K562 (cell line): Measurements from ENCODE around the gene FGGY. TPM values are rescaled to one million over a fixed set of nuclear protein-coding genes. Genes with fewer than 3 reads are reported as not detected.

ENCODE experiments used
- ATAC-seq: fragments of 200-7000 bp; cut with Tn5 transposase; 3 replicates; pipeline ENCODE4 v1.9.1; 2020; ENCODE audit warnings: moderate library complexity
- BruUV-seq: library from RNA; stranded (reverse); fragments of 400-500 nt; replicated peaks from 2 replicates; lab custom pipeline; 2021; lab: Mats Ljungman, UMichigan
- CTCF ChIA-PET: fragments of 300-600 bp; formaldehyde crosslinking; extraction: SDS; loops from one replicate; lab custom pipeline; 2021; ENCODE audit warnings: low intra/inter-chr PET ratio; lab: Yijun Ruan, JAX
- POLR2A ChIA-PET: fragments of 300-600, 350-650 bp; sonication (Branson Sonifier 250); formaldehyde crosslinking; extraction: SDS; loops from one replicate; lab custom pipeline; 2021; ENCODE audit warnings: antibody characterized with exemption, inconsistent platforms; lab: Yijun Ruan, JAX
- DNase-seq, 4 experiments: peaks; one replicate each; pipeline versions ENCODE4 v3.0.0 to v3.0.0-alpha.2; 2011 to 2018; ENCODE audit warnings: low spot score in 3 of 4, mixed read lengths in 3 of 4; ENCODE audit errors: extremely low read depth in 1 of 4
- FAIRE-seq: peaks from 2 replicates; lab custom pipeline; 2011; peaks lifted over from hg19 to GRCh38; lab: Jason Lieb, UNC
- H2AFZ ChIP-seq: 2 replicates; pipeline ENCODE4 v1.6.0; 2011; ENCODE audit warnings: low read depth, low read length, control low read depth, inconsistent platforms
- H3K27ac ChIP-seq: fragments of 200-600 bp; 3 replicates; pipeline ENCODE4 v1.8.0; 2011; ENCODE audit warnings: low read depth, mild to moderate bottlenecking, control low read depth, inconsistent platforms, low read length, moderate library complexity, mixed read lengths; ENCODE audit errors: extremely low read depth
- H3K27me3 ChIP-seq, 2 experiments: fragments of 300-600 bp in 1 of 2; 2 replicates in 1 of 2; 3 replicates in 1 of 2; pipeline versions ENCODE4 v1.6.0 to v1.8.0; 2011; ENCODE audit warnings: inconsistent platforms in 2 of 2, low read length in 2 of 2, mild to moderate bottlenecking in 1 of 2, mixed read lengths in 1 of 2, moderate library complexity in 1 of 2; ENCODE audit not compliant: control insufficient read depth in 2 of 2, insufficient read depth in 2 of 2
- H3K36me3 ChIP-seq: fragments of 300-600 bp; 3 replicates; pipeline ENCODE4 v1.8.0; 2011; ENCODE audit warnings: mild to moderate bottlenecking, low read length, inconsistent platforms; ENCODE audit not compliant: control insufficient read depth, insufficient read depth
- H3K4me1 ChIP-seq, 2 experiments: fragments of 200-600 bp in 1 of 2; replicated peaks in 1 of 2; 2 replicates in 1 of 2; 3 replicates in 1 of 2; pipeline versions ENCODE4 v1.5.1 to v1.8.0; 2011; ENCODE audit warnings: inconsistent platforms in 2 of 2, low read length in 2 of 2, mild to moderate bottlenecking in 1 of 2, mixed read lengths in 1 of 2, moderate library complexity in 1 of 2; ENCODE audit not compliant: control insufficient read depth in 2 of 2, insufficient read depth in 2 of 2
- H3K4me2 ChIP-seq: 2 replicates; pipeline ENCODE4 v1.6.1; 2011; ENCODE audit warnings: low read length, control low read depth, inconsistent platforms, mixed read lengths; ENCODE audit not compliant: insufficient read depth
- H3K4me3 ChIP-seq: fragments of 200-600 bp; sonication (generic), shearing (Covaris generic); 2 replicates; pipeline ENCODE4 v1.5.1; 2016; ENCODE audit warnings: control low read depth, inconsistent platforms
- H3K79me2 ChIP-seq: fragments of 200-600 bp; 3 replicates; pipeline ENCODE4 v1.8.0; 2011; ENCODE audit warnings: low read length, inconsistent platforms; ENCODE audit not compliant: control insufficient read depth, insufficient read depth
- H3K9ac ChIP-seq, 2 experiments: 2 replicates each; pipeline versions ENCODE4 v1.6.0 to v1.6.1; 2011; ENCODE audit warnings: low read depth in 2 of 2, low read length in 2 of 2, control low read depth in 1 of 2, inconsistent platforms in 1 of 2, mild to moderate bottlenecking in 1 of 2, mixed read lengths in 1 of 2; ENCODE audit not compliant: insufficient read depth in 1 of 2
- H3K9me1 ChIP-seq: one replicate; pipeline ENCODE4 v1.6.0; 2011; ENCODE audit warnings: inconsistent platforms, mild to moderate bottlenecking, low read length, moderate library complexity; ENCODE audit not compliant: control insufficient read depth, insufficient read depth
- H3K9me3 ChIP-seq: replicated peaks from 2 replicates; pipeline ENCODE4 v1.5.1; 2011; ENCODE audit warnings: low read depth, low read length, inconsistent platforms; ENCODE audit not compliant: control insufficient read depth, insufficient read depth
- H4K20me1 ChIP-seq: replicated peaks from 2 replicates; pipeline ENCODE4 v1.6.1; 2011; ENCODE audit warnings: low read length, inconsistent platforms, mixed read lengths; ENCODE audit not compliant: control insufficient read depth, insufficient read depth
- CCNT2 ChIP-seq: IDR thresholded peaks from 2 replicates; pipeline ENCODE4 v1.6.1; 2011; ENCODE audit warnings: borderline replicate concordance, low read depth, mild to moderate bottlenecking, moderate library complexity, mixed read lengths, low read length; ENCODE audit not compliant: insufficient read length; ENCODE audit errors: extremely low read depth
- CREBBP ChIP-seq: IDR thresholded peaks from one replicate; pipeline ENCODE4 v1.6.1; 2012; ENCODE audit warnings: low read depth, mild to moderate bottlenecking, control low read depth, inconsistent platforms, low read length
- EP300 ChIP-seq: IDR thresholded peaks from 2 replicates; pipeline ENCODE4 v1.6.1; 2012; ENCODE audit warnings: low read length, improper control_type of control experiment
- PHF21A ChIP-seq: fragments of 450-650 bp; IDR thresholded peaks from 2 replicates; pipeline ENCODE4 v1.6.1; 2017; ENCODE audit warnings: low read depth, borderline replicate concordance
- SIN3A ChIP-seq, 2 experiments: fragments of 150-350 bp in 1 of 2; IDR thresholded peaks; 2 replicates each; pipeline ENCODE4 v1.6.1; 2011 to 2016; ENCODE audit warnings: borderline replicate concordance in 2 of 2, low read depth in 2 of 2, low read length in 2 of 2, mild to moderate bottlenecking in 2 of 2, moderate library complexity in 2 of 2; ENCODE audit not compliant: control insufficient read depth in 1 of 2
- SUPT5H ChIP-seq: fragments of 450-650 bp; IDR thresholded peaks from 2 replicates; pipeline ENCODE4 v1.6.1; 2016
- TCF3 ChIP-seq: sonication (generic); formaldehyde crosslinking; IDR thresholded peaks from 2 replicates; pipeline ENCODE4 v1.4.0; 2020; ENCODE audit warnings: mild to moderate bottlenecking, missing genetic modification reagents
- TEAD2 ChIP-seq: fragments of 450-650 bp; IDR thresholded peaks from 2 replicates; pipeline ENCODE4 v1.6.1; 2016; ENCODE audit warnings: missing genetic modification characterization, control low read depth, missing compliant biosample characterization
- ZBTB43 ChIP-seq: sonication (generic); formaldehyde crosslinking; IDR thresholded peaks from 2 replicates; pipeline ENCODE4 v1.8.0; 2023; ENCODE audit warnings: mild to moderate bottlenecking, missing genetic modification reagents
- ZKSCAN8 ChIP-seq: fragments of 200-800 bp; sonication (Bioruptor generic); IDR thresholded peaks from 2 replicates; pipeline ENCODE4 v1.6.1; 2016; ENCODE audit warnings: missing genetic modification characterization, missing compliant biosample characterization
- ZNF124 ChIP-seq: sonication (generic); formaldehyde crosslinking; IDR thresholded peaks from 2 replicates; pipeline ENCODE4 v1.8.1; 2022; ENCODE audit warnings: missing genetic modification reagents
- ZNF274 ChIP-seq: IDR thresholded peaks from 2 replicates; pipeline ENCODE4 v1.6.1; 2011; ENCODE audit warnings: low read depth, mild to moderate bottlenecking, low read length, moderate library complexity, borderline replicate concordance
- ZNF3 ChIP-seq: fragments of 250-450 bp; sonication (Bioruptor Pico); IDR thresholded peaks from 2 replicates; pipeline ENCODE4 v1.5.0; 2021; ENCODE audit warnings: mild to moderate bottlenecking, moderate library complexity
- ZSCAN29 ChIP-seq: fragments of 450-650 bp; IDR thresholded peaks from 2 replicates; pipeline ENCODE4 v1.6.1; 2017
- WGBS: fragments of 100-300 bp; shearing (Covaris generic); methylation state at CpG from one replicate; pipeline ENCODE4 v1.1.6; 2016; ENCODE audit warnings: low coverage, mixed read lengths; ENCODE audit not compliant: insufficient coverage; ENCODE audit errors: missing lambda C conversion rate; 5-methylcytosine and 5-hydroxymethylcytosine counted together
- in situ Hi-C: fragments of 300-500 bp; cut with MboI; formaldehyde crosslinking; loops from 4 replicates; pipeline ENCODE4 v1.15.0; 2018; ENCODE audit warnings: inconsistent platforms, mixed read lengths
- intact Hi-C: fragments of 100-400 bp; cut with micrococcal nuclease; formaldehyde crosslinking; loops from 2 replicates; pipeline ENCODE4 v1.14.2; 2022
- polyA plus RNA-seq, 8 experiments: library from polyadenylated mRNA; depleted of rRNA in 4 of 8; stranded (reverse) in 5 of 8; unstranded in 3 of 8; fragments of >200 nt; fragmentation: Nextera tagmentation in 2 of 8; fragmentation: Illumina TruSeq in 1 of 8; extraction: Ambion mirVana in 2 of 8; extraction: Trizol in 1 of 8; gene quantifications; 2 replicates each; pipeline versions ENCODE4 v1.2.1 to v1.2.3, GENCODE V29; 2011 to 2014; ENCODE audit warnings: inconsistent platforms in 1 of 8, missing spikeins in 1 of 8
- total RNA-seq, 7 experiments: library from RNA; depleted of rRNA in 6 of 7; stranded (reverse); fragments of >200 nt in 6 of 7; fragmentation: Illumina TruSeq in 2 of 7; extraction: Trizol in 2 of 7; gene quantifications; 2 replicates each; pipeline versions ENCODE4 v1.2.1 to v1.2.3, GENCODE V29; 2011 to 2021; ENCODE audit warnings: low replicate concordance in 1 of 7

FGGY gene
- total and polyA plus RNA-seq, 9 of the 15 experiments (the other 6 are each of a cell fraction or from before 2014, with no cell fraction given), result 9.7 to 19.2 (median 12.6) TPM

- no peaks in the 10 kb centered on the region for H3K9me1 ChIP-seq
- 14% methylated on average over 3 of the region's 3 CpGs for WGBS
- ATAC-seq (no peak), DNase-seq (no peak), FAIRE-seq (no peak)
- ChIA-PET CTCF (no interaction called here), POLR2A (no interaction called here)
- no peak overlapping the region for H2AFZ ChIP-seq
- H3K79me2 ChIP-seq, result no peaks in the 10 kb centered on the region
- no peak for TF ChIP-seq ZNF274
- TF ChIP-seq ZBTB43 (CRISPR knock-in tag), result no peak
- H3K36me3 ChIP-seq, result no peaks in the 10 kb centered on the region
- in situ Hi-C loops, result no loop called here
- intact Hi-C loops, result no loop called here
- H3K9ac ChIP-seq, result no peak overlapping the region
- H3K4me1 ChIP-seq, result no peaks in the 10 kb centered on the region; a peak in 1 of 5 replicates
- no peak overlapping the region for H3K4me3 ChIP-seq
- 0 out of 2 replicates have a peak, but pooled peaks cover 3% of the 10 kb centered on the region for H4K20me1 ChIP-seq
- BruUV-seq, result no TSS peak
- no peaks in the 10 kb centered on the region for H3K27me3 ChIP-seq
- no peak overlapping the region for H3K4me2 ChIP-seq
- no peak overlapping the region for H3K27ac ChIP-seq
- H3K9me3 ChIP-seq, result no peaks in the 10 kb centered on the region
Measured at GRCh38 chr1:59544615-59545293, 247.9 kb downstream of the FGGY start.

DNA sequence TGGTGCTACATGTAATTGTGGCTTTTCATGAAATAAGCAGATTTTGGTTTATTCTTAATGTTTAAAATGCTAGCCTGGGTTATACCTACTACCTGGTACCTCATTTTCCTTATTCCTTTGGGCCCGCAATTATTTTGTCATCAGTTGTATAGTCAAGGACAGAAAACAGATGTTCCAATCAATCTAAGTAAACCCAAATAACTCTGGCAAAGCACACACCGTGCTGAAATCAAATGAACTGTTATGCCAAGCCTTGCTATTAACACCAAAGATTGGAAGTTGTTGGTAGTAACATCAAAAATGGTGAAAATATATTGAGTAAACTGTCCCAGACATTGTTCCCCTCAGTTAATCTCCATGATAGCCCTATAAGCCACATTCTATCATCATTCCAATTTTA is 248.9 kb downstream of the FGGY start:
- no peak for ATAC-seq
- no peaks in the 10 kb centered on the region for H3K36me3 ChIP-seq
- no peak overlapping the region for H2AFZ ChIP-seq
- no peak for FAIRE-seq
- no peak overlapping the region for H3K9ac ChIP-seq
- 0 out of 2 replicates have a peak, but pooled peaks cover 3% of the 10 kb centered on the region for H4K20me1 ChIP-seq
- ChIA-PET CTCF (no interaction called here), POLR2A (no interaction called here)
- DNase-seq, result no peak
- no peaks in the 10 kb centered on the region for H3K9me1 ChIP-seq
- no peaks in the 10 kb centered on the region for H3K27me3 ChIP-seq
- intact Hi-C loops (no loop called here), in situ Hi-C loops (no loop called here)
- H3K79me2 ChIP-seq, result no peaks in the 10 kb centered on the region
- 27% methylated on average over 2 of the region's 2 CpGs for WGBS
- no peak overlapping the region for H3K27ac ChIP-seq
- H3K4me1 ChIP-seq, result no peaks in the 10 kb centered on the region; a peak in 1 of 5 replicates
- H3K4me2 ChIP-seq, result no peak overlapping the region
- no peak overlapping the region for H3K4me3 ChIP-seq
- no peaks in the 10 kb centered on the region for H3K9me3 ChIP-seq
- no TSS peak for BruUV-seq
- TF ChIP-seq ZSCAN29 (no peak), CREBBP (no peak), ZNF124 (no peak), ZBTB43 (CRISPR knock-in tag) (no peak), ZKSCAN8 (no peak), TEAD2 (tag) (no peak), SIN3A (IDR thresholded peaks at IDR 0.05; ENCODE audit: borderline replicate concordance in 2 of 2, control insufficient read depth in 1 of 2, low read depth in 2 of 2, low read length in 2 of 2) (no peak), PHF21A (no peak), CCNT2 (no peak), ZNF3 (CRISPR knock-in tag) (no peak), EP300 (no peak), TCF3 (CRISPR knock-in tag) (no peak), SUPT5H (no peak)
